HEK293 (cell line): Measurements from ENCODE around the gene STAP2.
"Not testable (repeated sequence)": the region's sequence is repeated elsewhere in the genome, so short reads cannot be mapped to it uniquely, and the experiment has no call there.

Source experiments
- CTCF ChIA-PET: fragments of 350-600 bp; formaldehyde crosslinking; extraction: SDS; loops from one replicate; lab custom pipeline; 2021; ENCODE audit warnings: antibody characterized with exemption; lab: Yijun Ruan, JAX
- POLR2A ChIA-PET: fragments of 300-600 bp; formaldehyde crosslinking; extraction: SDS; loops from one replicate; lab custom pipeline; 2020; ENCODE audit warnings: antibody characterized with exemption, inconsistent platforms; lab: Yijun Ruan, JAX
- H3K27ac ChIP-seq: fragments of 200-500 bp; sonication (Bioruptor generic); 2 replicates; pipeline ENCODE4 v1.5.1; 2014; ENCODE audit warnings: low read depth, low read length, control low read depth, inconsistent platforms; ENCODE audit errors: extremely low read depth
- H3K36me3 ChIP-seq, 2 experiments: fragments of 200-500 bp in 1 of 2; sonication (Bioruptor generic) in 1 of 2; 1 replicate in 1 of 2; 2 replicates in 1 of 2; pipeline ENCODE4 v1.5.1; 2014 to 2017; ENCODE audit warnings: inconsistent platforms in 2 of 2, low read length in 2 of 2; ENCODE audit not compliant: control insufficient read depth in 2 of 2, insufficient read depth in 1 of 2
- H3K4me1 ChIP-seq: fragments of 200-500 bp; sonication (Bioruptor generic); 2 replicates; pipeline ENCODE4 v1.5.1; 2014; ENCODE audit warnings: mild to moderate bottlenecking, low read length, inconsistent platforms; ENCODE audit not compliant: control insufficient read depth, insufficient read depth
- H3K4me3 ChIP-seq: 2 replicates; pipeline ENCODE4 v1.5.1; 2011; ENCODE audit warnings: low read depth, mild to moderate bottlenecking, control low read depth, low read length, moderate library complexity
- H3K9me3 ChIP-seq: fragments of 200-500 bp; sonication (Bioruptor generic); 2 replicates; pipeline ENCODE4 v1.5.1; 2014; ENCODE audit warnings: low read depth, low read length, inconsistent platforms; ENCODE audit not compliant: control insufficient read depth, insufficient read depth
- KLF1 ChIP-seq: fragments of 450-650 bp; formaldehyde crosslinking; IDR thresholded peaks from 2 replicates; pipeline ENCODE4 v1.5.1; 2016; ENCODE audit warnings: missing biosample characterization, missing genetic modification characterization
- PBX3 ChIP-seq: sonication (generic); formaldehyde crosslinking; IDR thresholded peaks from 2 replicates; pipeline ENCODE4 v1.8.1; 2022; ENCODE audit warnings: mild to moderate bottlenecking, moderate library complexity, missing genetic modification reagents
- SP2 ChIP-seq: fragments of 450-650 bp; formaldehyde crosslinking; IDR thresholded peaks from 2 replicates; pipeline ENCODE4 v1.5.1; 2016; ENCODE audit warnings: missing biosample characterization, missing genetic modification characterization
- SP3 ChIP-seq: fragments of 450-650 bp; formaldehyde crosslinking; IDR thresholded peaks from 2 replicates; pipeline ENCODE4 v1.5.1; 2016; ENCODE audit warnings: missing biosample characterization, missing genetic modification characterization
- ZBTB17 ChIP-seq: fragments of 450-650 bp; formaldehyde crosslinking; IDR thresholded peaks from 2 replicates; pipeline ENCODE4 v1.5.1; 2016; ENCODE audit warnings: missing biosample characterization, missing genetic modification characterization
- ZBTB7A ChIP-seq: fragments of 450-650 bp; formaldehyde crosslinking; IDR thresholded peaks from 2 replicates; pipeline ENCODE4 v1.5.1; 2016; ENCODE audit warnings: low read depth, missing biosample characterization, missing genetic modification characterization
- ZNF148 ChIP-seq: fragments of 450-650 bp; formaldehyde crosslinking; IDR thresholded peaks from 2 replicates; pipeline ENCODE4 v1.5.0; 2017; ENCODE audit warnings: missing biosample characterization, missing genetic modification characterization, borderline replicate concordance
- ZNF16 ChIP-seq: fragments of 450-650 bp; formaldehyde crosslinking; IDR thresholded peaks from 2 replicates; pipeline ENCODE4 v1.5.1; 2016; ENCODE audit warnings: low read depth, missing biosample characterization, missing genetic modification characterization
- ZNF175 ChIP-seq: fragments of 450-650 bp; formaldehyde crosslinking; IDR thresholded peaks from 2 replicates; pipeline ENCODE4 v1.5.1; 2016; ENCODE audit warnings: missing biosample characterization, missing genetic modification characterization
- ZNF248 ChIP-seq: fragments of 450-650 bp; formaldehyde crosslinking; IDR thresholded peaks from 2 replicates; pipeline ENCODE4 v1.5.1; 2017; ENCODE audit warnings: missing biosample characterization, missing genetic modification characterization
- ZNF350 ChIP-seq: fragments of 450-650 bp; formaldehyde crosslinking; IDR thresholded peaks from 2 replicates; pipeline ENCODE4 v1.5.0; 2017; ENCODE audit warnings: missing biosample characterization, mild to moderate bottlenecking, missing genetic modification characterization
- ZNF426 ChIP-seq: fragments of 450-650 bp; formaldehyde crosslinking; IDR thresholded peaks from 2 replicates; pipeline ENCODE4 v1.5.1; 2017; ENCODE audit warnings: missing biosample characterization, missing genetic modification characterization, mild to moderate bottlenecking, inconsistent platforms, moderate library complexity
- ZNF513 ChIP-seq: fragments of 450-650 bp; IDR thresholded peaks from 2 replicates; pipeline ENCODE4 v1.5.1; 2018; ENCODE audit warnings: missing biosample characterization, missing genetic modification characterization
- ZNF514 ChIP-seq: fragments of 450-650 bp; formaldehyde crosslinking; IDR thresholded peaks from 2 replicates; pipeline ENCODE4 v1.5.1; 2016; ENCODE audit warnings: missing biosample characterization, missing genetic modification characterization
- ZNF560 ChIP-seq: fragments of 450-650 bp; formaldehyde crosslinking; IDR thresholded peaks from 2 replicates; pipeline ENCODE4 v1.5.1; 2017; ENCODE audit warnings: missing biosample characterization, missing genetic modification characterization, borderline replicate concordance
- ZNF621 ChIP-seq: fragments of 450-650 bp; formaldehyde crosslinking; IDR thresholded peaks from 2 replicates; pipeline ENCODE4 v1.5.1; 2017; ENCODE audit warnings: missing biosample characterization, missing genetic modification characterization
- ZNF654 ChIP-seq: fragments of 450-650 bp; formaldehyde crosslinking; IDR thresholded peaks from 2 replicates; pipeline ENCODE4 v1.5.1; 2016; ENCODE audit warnings: low read depth, missing biosample characterization, missing genetic modification characterization
- ZNF701 ChIP-seq: fragments of 450-650 bp; formaldehyde crosslinking; IDR thresholded peaks from 2 replicates; pipeline ENCODE4 v1.5.1; 2016; ENCODE audit warnings: missing biosample characterization, missing genetic modification characterization
- ZNF777 ChIP-seq: fragments of 450-650 bp; formaldehyde crosslinking; IDR thresholded peaks from 2 replicates; pipeline ENCODE4 v1.5.1; 2017; ENCODE audit warnings: missing biosample characterization, missing genetic modification characterization, borderline replicate concordance
- ZNF830 ChIP-seq: fragments of 450-650 bp; IDR thresholded peaks from 2 replicates; pipeline ENCODE4 v1.5.0; 2018; ENCODE audit warnings: missing biosample characterization, missing genetic modification characterization, low read depth, mild to moderate bottlenecking, moderate library complexity

The STAP2 gene

GRCh38 chr19:4334929-4335570 is 3.6 kb downstream of the STAP2 start (continued):
- no peak for TF ChIP-seq ZNF830
- TF ChIP-seq ZBTB17: peak; percentile 100
- TF ChIP-seq ZNF248 (tag by site-specific recombination): peak; percentile 33; the same call in 1 of the 2 replicates

- H3K4me3 ChIP-seq: no peak overlapping the region
- POLR2A ChIA-PET: interaction anchor here (2.6 kb wide), 1 partner anchor 13 kb away, joined by 15 read pairs; the partner anchor contains the start of gene MPND
Measured at GRCh38 chr19:4329858-4330257, 8.8 kb downstream of the STAP2 start.

GRCh38 chr19:4328991-4329681 is 9.5 kb downstream of the STAP2 start:
- H3K27ac ChIP-seq, POLR2A ChIA-PET, H3K4me3 ChIP-seq, H3K36me3 ChIP-seq, H3K4me1 ChIP-seq, CTCF ChIA-PET, H3K9me3 ChIP-seq: not testable (repeated sequence)
- TF ChIP-seq SP2 (tag by site-specific recombination) (peak; percentile 66), SP3 (tag by site-specific recombination) (0 out of 2 replicates have a peak, but pooled peaks have one; percentile 28), KLF1 (tag by site-specific recombination) (0 out of 2 replicates have a peak, but pooled peaks have one; percentile 16)

More at GRCh38 chr19:4329858-4330257, 8.8 kb downstream of the STAP2 start:
- no peaks in the 10 kb centered on the region for H3K4me1 ChIP-seq
- no peaks in the 10 kb centered on the region for H3K9me3 ChIP-seq
- no peak for TF ChIP-seq ZNF16
- TF ChIP-seq ZNF777 (tag by site-specific recombination): no peak
- TF ChIP-seq PBX3: no peak
- TF ChIP-seq ZBTB7A (tag by site-specific recombination): no peak
- no peak for TF ChIP-seq ZNF701 (tag by site-specific recombination)
- TF ChIP-seq ZNF514 (tag by site-specific recombination): no peak
- no peak for TF ChIP-seq ZNF426
- no peak for TF ChIP-seq ZNF513 (tag by site-specific recombination)
- no peak for TF ChIP-seq ZNF148 (tag by site-specific recombination)
- TF ChIP-seq ZNF560 (tag by site-specific recombination): no peak
- no peak for TF ChIP-seq ZNF350 (tag by site-specific recombination)
- no peak for TF ChIP-seq ZNF654 (tag by site-specific recombination)
- TF ChIP-seq ZNF175: no peak
- no peak for TF ChIP-seq ZNF621
- H3K36me3 ChIP-seq: no peaks in the 10 kb centered on the region
- no peak overlapping the region for H3K27ac ChIP-seq
- CTCF ChIA-PET: no interaction called here
